ENCODE measurements around the gene EPHA3. TPM values are rescaled to one million over a fixed set of nuclear protein-coding genes. Genes with fewer than 3 reads are reported as not detected.

Gene EPHA3
- polyA plus RNA-seq, 2 of the 4 experiments (the other 2 are of a cell fraction), result not detected

- FAIRE-seq, result no peak
- no peak for DNase-seq (ENCODE audit: low read depth in 1 of 2, low spot score in 1 of 2)
Observed at GRCh38 chr3:89332386-89332785, 225.0 kb downstream of the EPHA3 start.

GRCh38 chr3:89332793-89333192, 225.4 kb downstream of the EPHA3 start:
- Histone ChIP-seq H3K9me3 (no peaks in the 10 kb centered on the region), H3K4me2 (no peak overlapping the region), H3K4me3 (no peak overlapping the region), H3K4me1 (no peaks in the 10 kb centered on the region), H3K27ac (no peak overlapping the region)
- WGBS (ENCODE audit: missing lambda C conversion rate), result 16% methylated on average over 2 of the region's 2 CpGs
- TF ChIP-seq FOSB (CRISPR knock-in tag; IDR thresholded peaks at IDR 0.05) (no peak), HEYL (CRISPR knock-in tag; IDR thresholded peaks at IDR 0.05) (no peak), RFX5 (IDR thresholded peaks at IDR 0.05) (no peak), HOXA7 (CRISPR knock-in tag; IDR thresholded peaks at IDR 0.05) (no peak), MAFK (IDR thresholded peaks at IDR 0.05; ENCODE audit: partially characterized antibody) (no peak), HOXB5 (CRISPR knock-in tag; IDR thresholded peaks at IDR 0.05) (no peak), E2F6 (IDR thresholded peaks at IDR 0.05; ENCODE audit: borderline replicate concordance, low read depth) (no peak), EHMT2 (IDR thresholded peaks at IDR 0.05; ENCODE audit: low read depth) (no peak), PBX3 (IDR thresholded peaks at IDR 0.05) (no peak), MAX (IDR thresholded peaks at IDR 0.05) (no peak), PHF8 (IDR thresholded peaks at IDR 0.05; ENCODE audit: borderline replicate concordance, low read depth) (no peak)
- no peak for FAIRE-seq
- no peak for ATAC-seq
- DNase-seq (ENCODE audit: low read depth in 1 of 2, low spot score in 1 of 2), result no peak
- CTCF ChIA-PET, result no interaction called here
- POLR2A ChIA-PET, result no interaction called here

More at GRCh38 chr3:89332386-89332785, 225.0 kb downstream of the EPHA3 start:
- CTCF ChIA-PET, result no interaction called here
- TF ChIP-seq BHLHE40 (IDR thresholded peaks at IDR 0.05; ENCODE audit: low read depth, low read length) (no peak), FOSB (CRISPR knock-in tag; IDR thresholded peaks at IDR 0.05) (no peak), HOXB13 (CRISPR knock-in tag; IDR thresholded peaks at IDR 0.05; ENCODE audit: low read depth) (no peak)
- ATAC-seq, result no peak
- Histone ChIP-seq H3K9me3 (no peaks in the 10 kb centered on the region), H3K4me3 (no peak overlapping the region), H3K27ac (no peak overlapping the region), H3K4me1 (no peaks in the 10 kb centered on the region), H3K4me2 (no peak overlapping the region)
- POLR2A ChIA-PET, result no interaction called here
- WGBS (ENCODE audit: missing lambda C conversion rate), result 11% methylated on average over 2 of the region's 2 CpGs

GRCh38 chr3:89335693-89336092, 228.3 kb downstream of the EPHA3 start:
- ChIA-PET CTCF (no interaction called here), POLR2A (no interaction called here)
- no peak for ATAC-seq
- H3K9me3 ChIP-seq, result no peaks in the 10 kb centered on the region
- TF ChIP-seq POLR2AphosphoS2 (conservative IDR thresholded peaks at IDR 0.05; ENCODE audit: low read length) (no peak), E2F6 (IDR thresholded peaks at IDR 0.05; ENCODE audit: borderline replicate concordance, low read depth) (no peak), REST (IDR thresholded peaks at IDR 0.05) (no peak), JUNB (IDR thresholded peaks at IDR 0.05) (no peak), ESRRA (IDR thresholded peaks at IDR 0.05; ENCODE audit: borderline replicate concordance, low read length) (no peak), MAFK (IDR thresholded peaks at IDR 0.05; ENCODE audit: partially characterized antibody) (no peak), BHLHE40 (IDR thresholded peaks at IDR 0.05; ENCODE audit: low read depth, low read length) (no peak), FOSB (CRISPR knock-in tag; IDR thresholded peaks at IDR 0.05) (no peak), CBX2 (IDR thresholded peaks at IDR 0.05; ENCODE audit: borderline replicate concordance, low read depth) (no peak), RAD21 (conservative IDR thresholded peaks at IDR 0.05 in 1 of 2, IDR thresholded peaks at IDR 0.05 in 1 of 2) (no peak), KDM5A (IDR thresholded peaks at IDR 0.05) (no peak), MAZ (IDR thresholded peaks at IDR 0.05; ENCODE audit: borderline replicate concordance, low read depth, low read length) (no peak), EHMT2 (IDR thresholded peaks at IDR 0.05; ENCODE audit: low read depth) (no peak), CEBPB (IDR thresholded peaks at IDR 0.05) (no peak), RCOR1 (IDR thresholded peaks at IDR 0.05; ENCODE audit: low read depth, low read length) (no peak)
- no peak for DNase-seq (ENCODE audit: low read depth in 1 of 2, low spot score in 1 of 2)
- no peak overlapping the region for H3K4me3 ChIP-seq
- H3K4me2 ChIP-seq, result no peak overlapping the region
- 4% methylated on average over 2 of the region's 2 CpGs for whole genome bisulfite sequencing (ENCODE audit: missing lambda C conversion rate)
- no peak overlapping the region for H3K27ac ChIP-seq
- H3K4me1 ChIP-seq, result no peaks in the 10 kb centered on the region
- FAIRE-seq, result no peak

Data from A549 (cell line).